GM19455 (cell line): ENCODE results near the gene SMR3A.

ENCODE experiments used
- ATAC-seq: cut with Tn5 transposase; IDR thresholded peaks from one replicate; pipeline ENCODE4 v1.9.1; 2021; ENCODE audit not compliant: unreplicated experiment

Gene SMR3A

DNA sequence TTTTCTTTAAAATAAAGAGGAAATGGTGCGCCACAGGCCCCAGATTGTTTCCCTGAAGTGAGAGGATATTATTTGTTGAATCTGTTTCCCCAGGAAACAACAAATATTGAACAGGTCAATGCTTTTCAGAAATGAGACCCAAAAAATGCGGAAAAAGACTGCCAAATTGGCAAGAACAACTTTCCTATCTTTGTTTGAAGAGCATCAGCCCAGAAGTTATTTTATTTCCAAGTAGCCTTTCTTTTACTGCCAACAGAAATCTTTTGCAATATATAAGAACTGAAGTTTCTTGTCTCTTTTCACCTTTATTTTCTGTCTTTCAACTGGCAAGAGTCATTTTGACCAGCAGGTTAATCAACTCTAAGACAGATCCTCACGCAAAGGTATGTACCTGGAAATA lies at the start of gene SMR3A:
Gene SMR3A (plus strand): TSS at position 301 of the 400 bp plus-strand sequence. CDS start 1,356 bp downstream, outside the sequence.
- no peak for ATAC-seq

DNA sequence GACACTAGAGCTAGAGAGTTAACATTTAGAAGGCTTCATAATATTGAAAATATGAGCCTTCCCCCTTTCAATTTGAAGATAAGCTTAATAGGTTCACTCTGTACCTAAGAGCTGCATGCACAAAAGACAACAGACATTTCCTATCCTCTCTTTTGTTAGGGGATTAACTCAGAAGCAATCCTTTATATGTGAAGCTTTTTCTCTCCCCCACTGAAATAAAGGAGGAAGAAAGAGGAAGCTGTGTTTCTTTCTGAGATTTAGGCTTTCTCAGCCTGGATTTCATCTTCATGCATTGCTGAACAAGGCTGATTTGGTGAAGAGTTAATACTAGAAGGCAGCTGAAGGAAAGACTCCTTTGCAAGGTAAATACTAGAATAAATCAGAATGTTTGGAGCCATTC lies 46.8 kb upstream of the SMR3A start:
- no peak for ATAC-seq

DNA sequence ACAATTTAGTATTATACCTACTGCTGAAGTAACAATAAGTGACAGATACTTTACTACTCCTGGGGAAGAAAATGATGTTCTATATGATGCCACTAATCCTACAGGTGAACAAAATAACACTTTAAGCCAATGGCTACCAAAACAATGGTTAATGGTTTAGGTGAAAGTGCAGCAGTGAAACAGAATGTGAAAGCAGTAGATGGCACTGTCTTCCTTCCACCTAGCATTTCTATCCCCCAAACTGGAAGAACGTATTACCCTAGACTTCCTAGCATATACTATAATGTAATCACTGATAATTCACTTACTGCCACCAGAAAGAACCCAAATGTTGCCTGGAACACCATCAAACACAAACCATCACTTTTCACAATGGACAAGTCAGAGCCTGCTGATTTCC lies 44.6 kb upstream of the SMR3A start:
- ATAC-seq, result no peak

DNA sequence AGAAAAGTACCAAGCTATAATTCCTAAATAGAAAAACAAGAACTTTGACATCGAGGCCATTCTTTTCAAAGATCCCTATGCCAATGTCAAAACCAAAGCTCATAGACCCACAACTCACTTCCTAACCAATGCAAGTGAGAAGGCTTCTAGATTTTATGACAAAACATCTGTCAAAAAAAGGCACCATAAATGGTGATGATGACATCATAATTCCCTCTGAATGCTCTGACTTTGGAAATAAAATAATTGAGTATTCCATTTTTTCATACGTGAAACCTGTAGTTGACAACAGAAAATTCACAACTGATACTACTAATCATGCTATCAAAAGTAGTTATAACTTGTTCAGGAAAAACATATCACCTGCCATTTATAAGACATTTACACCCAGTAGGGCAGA lies 34.5 kb upstream of the SMR3A start:
- no peak for ATAC-seq

DNA sequence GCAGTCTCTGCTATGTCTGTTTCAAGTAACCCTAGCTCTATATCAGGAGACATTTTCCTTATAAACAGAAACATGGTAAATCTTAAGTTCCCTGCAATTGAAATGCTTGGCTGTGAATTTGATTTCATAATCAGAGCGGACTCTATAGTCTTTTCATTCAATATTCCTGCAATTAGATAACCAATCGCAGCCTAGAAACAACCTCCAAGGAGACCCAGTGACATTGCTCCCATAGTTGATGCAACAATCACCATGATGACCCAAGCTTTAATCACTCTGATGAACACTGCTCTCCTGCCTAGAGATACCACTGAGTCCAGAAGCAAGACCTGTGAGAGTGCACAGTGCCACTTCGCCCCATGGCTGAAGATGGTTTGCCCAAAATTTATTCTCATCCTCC lies 25.9 kb upstream of the SMR3A start, which contains the start of gene CABS1:
Gene CABS1 (plus strand): TSS at position 301 of the 400 bp plus-strand sequence. CDS start 59 bp downstream, at position 360.
- ATAC-seq, result no peak

DNA sequence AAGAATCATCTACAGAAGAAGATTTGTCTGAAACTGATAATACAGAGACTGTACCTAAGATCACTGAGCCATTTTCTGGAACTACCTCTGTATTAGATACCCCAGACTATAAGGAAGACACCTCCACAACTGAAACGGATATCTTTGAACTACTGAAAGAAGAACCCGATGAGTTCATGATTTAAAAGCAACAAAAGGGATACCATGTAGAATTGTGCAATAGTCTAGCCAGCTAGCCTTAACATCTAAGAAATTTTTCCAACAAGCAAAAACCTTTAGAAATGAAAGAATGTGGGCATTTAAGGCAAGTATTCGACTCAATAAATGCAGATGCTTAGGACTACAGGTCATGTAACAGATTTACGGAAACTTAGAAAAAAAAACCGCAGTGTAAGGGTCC lies 24.5 kb upstream of the SMR3A start:
- ATAC-seq, result no peak

DNA sequence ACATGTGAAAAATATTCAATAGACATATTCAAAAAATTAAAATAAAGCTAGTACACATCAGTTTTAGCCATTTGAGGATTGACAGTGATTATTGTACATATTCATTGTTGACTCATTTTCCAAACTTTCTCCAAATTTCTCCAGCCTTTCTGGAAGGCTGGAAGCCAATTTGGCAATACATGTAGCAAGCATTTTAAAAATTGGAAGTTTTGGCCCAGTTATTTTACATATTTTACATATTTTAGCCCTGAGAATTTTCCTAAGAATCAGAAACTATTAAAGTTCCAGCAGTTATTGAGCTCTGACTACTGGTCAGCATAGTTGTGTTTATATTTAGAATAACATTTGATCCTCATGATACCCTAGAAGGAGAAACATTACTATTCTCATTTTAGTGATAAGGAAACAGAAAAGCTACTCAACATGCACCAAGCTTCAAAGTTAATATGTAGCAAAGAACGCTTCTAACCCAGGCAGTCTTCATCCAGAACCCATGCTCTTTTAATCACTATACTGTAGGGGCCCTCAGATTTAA lies 22.6 kb upstream of the SMR3A start:
- no peak for ATAC-seq

DNA sequence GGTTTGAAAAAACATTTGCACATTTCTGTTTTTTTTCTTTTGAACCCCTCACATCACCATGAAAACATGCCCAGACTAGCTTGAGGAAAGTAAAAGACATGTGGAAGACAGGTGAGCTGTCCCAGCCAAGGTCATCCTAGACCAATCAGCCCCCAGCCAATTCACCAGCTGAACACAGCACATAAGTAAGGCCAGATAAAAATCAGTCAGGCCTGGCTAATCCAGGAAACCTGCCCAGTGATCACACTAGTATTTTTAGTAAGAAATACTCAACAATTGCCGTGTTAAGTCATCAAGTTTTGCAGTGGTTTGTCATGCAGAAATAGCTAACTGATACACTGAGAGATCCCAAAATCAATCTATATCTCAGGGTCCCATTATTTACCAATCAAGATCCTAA lies 4.4 kb upstream of the SMR3A start:
- no peak for ATAC-seq

DNA sequence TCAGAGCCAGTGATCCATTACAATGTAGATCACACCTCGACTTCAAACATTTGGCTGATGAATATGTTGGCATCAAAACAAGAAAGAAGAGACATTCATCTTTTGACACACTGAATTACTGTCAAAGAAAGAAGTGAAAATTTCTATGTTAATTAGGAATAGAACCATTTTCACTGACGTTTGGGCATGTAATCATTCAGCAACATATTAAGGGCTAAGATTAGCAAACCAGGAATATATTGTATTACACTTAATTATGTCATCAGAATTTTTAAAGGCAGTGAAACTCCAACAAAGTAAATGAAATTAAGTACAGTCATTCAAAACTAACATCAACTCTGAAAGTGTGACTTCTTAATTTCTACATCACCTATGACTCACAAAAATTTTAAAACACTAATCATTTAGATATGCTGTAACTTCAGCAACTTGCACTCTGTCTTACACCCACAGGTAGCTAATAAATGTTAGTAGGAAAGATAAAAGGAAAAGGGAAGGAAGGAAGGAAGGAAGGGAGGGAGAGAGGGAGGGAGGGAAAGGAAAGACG lies 1.4 kb upstream of the SMR3A start:
- no peak for ATAC-seq

DNA sequence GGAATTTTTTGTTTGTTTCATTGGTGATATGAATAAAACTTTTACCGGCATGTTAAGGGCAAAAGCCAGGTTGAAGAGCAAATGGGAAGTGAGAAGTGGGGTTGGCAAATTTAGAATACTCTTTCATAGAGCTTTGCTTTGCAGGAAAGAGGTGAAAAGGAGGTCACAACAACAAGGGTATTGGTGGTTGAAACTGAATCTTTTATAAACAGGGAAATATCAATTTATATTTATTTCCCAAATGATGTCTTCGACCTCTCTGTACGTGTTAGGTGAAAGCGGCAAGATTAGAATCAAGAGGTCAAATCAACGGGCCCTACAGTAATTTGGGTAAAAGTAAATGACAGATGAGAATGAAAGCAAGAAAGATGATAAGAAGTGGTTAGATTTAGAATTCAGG lies 3.4 kb downstream of the SMR3A start:
- no peak for ATAC-seq

DNA sequence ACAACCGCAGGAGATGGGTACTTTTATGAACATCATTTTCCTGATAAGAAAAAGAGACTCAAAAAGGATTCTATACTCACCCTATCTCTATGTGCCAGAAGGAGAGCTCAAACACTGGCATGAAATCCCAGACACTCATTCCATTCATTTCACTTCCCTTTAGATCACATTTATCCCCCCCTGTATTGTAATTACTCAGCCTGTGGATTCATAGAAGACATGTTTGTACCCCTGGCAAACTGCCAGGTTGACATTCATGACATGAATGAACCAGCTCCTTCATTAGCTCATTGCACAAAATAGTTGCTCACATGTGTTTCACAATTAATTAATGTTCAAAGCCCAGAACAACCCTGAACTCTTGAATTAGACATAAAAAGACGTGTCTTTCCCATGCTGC lies 4.9 kb downstream of the SMR3A start:
- ATAC-seq, result no peak

DNA sequence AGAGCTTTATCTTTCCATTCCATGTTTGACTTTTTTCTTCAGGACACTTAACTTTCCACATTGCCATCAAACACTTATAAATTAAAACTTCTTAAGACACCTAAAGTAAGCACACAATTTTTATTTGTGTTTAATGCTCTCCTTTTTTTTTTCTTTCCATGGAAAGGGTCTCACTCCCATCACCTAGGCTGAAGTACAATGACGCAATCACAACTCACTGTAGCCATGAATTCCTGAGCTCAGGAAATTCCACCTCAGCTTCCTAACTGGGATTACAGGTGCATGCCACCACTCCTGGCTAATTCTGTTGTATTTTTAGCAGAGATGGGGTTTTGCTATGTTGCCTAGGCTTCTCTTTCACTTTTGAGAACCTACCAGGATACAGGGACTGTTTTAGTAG lies 7.3 kb downstream of the SMR3A start:
- ATAC-seq, result no peak

DNA sequence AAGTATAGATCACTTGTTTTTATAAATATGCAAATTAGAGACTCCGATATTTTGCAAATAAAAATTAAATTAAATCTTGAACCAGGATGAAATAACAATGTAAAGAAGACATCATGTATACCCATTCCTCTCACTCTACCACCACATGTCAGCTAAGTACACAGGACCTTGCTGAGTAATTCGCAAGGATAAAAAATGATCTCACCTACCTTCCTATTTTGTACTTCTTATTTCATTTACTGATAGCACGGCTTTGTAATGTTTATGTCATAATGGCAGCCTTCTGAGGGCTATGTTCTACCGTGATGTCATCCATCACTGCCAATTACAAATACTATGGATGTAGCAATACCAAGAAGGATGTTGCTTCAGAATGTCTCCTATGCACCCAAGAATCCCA lies 11.4 kb downstream of the SMR3A start:
- ATAC-seq, result no peak

DNA sequence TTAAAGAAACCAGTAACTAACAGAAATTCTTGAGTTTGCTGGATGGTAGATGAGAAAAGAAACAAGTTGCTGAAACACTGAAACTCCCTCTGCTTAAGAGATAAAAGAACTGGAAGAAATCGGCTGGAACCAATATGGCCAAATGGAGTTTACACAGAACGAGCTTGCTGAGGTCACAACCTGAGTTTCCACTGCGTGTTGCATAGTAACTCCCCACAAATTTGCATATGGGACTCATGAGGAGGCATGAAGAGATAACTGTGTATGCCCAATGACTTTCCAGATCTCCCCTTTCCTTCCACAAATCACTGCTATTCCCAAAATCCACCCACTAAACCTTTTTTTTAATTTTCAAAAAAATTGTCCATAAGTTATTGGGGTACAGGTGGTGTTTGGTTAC lies 12.2 kb downstream of the SMR3A start:
- no peak for ATAC-seq

DNA sequence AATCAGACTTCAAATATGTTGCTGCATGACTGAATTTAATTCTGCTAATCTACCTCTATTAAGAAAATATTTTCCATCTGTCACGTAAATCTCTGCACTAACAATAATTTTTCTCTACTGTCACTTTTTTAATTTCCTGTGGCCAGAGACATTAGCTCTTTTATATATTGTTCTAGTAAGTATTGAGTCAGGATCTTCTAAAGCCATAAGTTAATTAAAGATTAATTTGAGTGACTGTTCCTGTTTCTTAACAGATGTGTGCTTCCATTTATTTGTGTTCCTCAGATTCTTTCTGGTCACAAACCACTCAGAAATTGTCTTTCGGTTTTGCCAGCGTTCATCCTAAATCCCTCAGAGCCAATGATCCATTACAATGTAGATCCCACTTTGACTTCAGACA lies 20.0 kb downstream of the SMR3A start:
- no peak for ATAC-seq

DNA sequence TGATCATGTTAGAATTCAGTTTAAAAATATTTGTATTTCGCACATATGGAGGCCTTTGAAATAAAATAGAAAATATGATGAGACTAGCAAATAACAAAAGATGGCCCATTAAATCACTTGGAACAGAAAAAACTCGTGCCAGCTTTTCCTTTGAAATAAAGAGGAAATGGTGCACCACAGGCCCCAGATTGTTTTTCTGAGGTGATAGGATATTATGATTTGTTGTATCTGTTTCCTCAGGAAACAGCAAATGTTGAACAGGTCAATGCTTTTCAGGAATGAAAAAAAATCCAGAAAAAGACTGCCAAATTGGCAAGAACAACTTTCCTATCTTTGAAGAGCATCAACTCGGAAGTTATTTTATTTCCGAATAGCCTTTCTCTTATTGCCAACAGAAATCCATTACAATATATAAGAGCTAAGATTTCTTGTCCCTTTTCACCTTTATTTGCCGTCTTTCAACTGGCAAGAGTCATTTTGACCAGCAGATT lies 22.2 kb downstream of the SMR3A start, which contains the start of gene SMR3B:
Gene SMR3B (plus strand): TSS at position 441 of the 491 bp plus-strand sequence. CDS start 1,380 bp downstream, outside the sequence.
- no peak for ATAC-seq

DNA sequence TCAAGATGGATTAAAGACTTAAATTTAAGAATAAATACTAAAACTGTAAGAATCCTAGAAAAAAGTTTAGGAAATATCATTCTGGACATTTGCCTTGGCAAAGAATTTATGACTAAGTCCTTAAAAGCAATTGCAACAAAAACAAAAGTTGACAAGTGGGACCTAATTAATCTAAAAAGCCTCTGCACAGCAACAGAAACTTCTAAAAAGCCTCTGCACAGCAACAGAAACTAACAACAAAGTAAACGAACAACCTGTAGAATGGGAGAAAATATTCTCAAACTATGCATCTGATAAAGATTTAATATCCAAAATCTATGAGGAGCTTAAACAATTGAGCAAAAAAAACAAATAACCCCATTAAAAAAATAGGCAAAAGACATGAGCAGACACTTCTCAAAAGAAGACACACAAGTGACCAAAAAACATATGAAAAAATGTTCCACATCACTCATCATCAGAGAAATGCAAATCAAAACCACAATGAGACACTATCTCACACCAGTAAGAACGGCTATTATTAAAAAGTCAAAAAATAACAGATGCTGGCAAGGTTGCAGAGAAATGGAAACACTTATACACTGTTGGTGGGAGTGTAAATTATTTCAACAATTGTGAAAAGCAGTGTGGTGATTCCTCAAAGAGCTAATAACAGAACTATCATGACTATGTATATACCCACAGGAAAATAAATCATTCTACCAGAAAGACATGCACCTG lies 31.7 kb downstream of the SMR3A start:
- peak; percentile 70 for ATAC-seq

DNA sequence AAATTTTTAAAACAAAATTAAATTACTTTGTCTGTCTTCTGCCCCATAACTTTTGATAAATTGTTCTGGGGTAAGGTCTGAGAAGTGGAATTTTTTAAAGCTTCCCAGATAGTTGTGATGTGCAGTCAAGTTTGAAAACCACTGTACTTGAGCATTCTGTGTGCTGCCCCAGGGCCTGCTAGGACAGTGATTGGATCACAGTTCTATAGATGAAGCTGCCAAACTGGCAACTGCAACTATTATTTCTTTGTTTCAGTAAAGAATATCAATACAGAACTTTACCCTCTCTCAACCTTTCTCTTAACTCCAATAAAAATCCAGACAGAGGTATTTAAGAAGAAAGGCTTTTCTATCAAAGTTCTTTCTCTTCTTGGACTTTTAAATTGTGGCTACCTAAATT lies 37.0 kb downstream of the SMR3A start, which contains the start of gene OPRPN:
Gene OPRPN (plus strand): TSS at position 361 of the 400 bp plus-strand sequence. CDS start 1,346 bp downstream, outside the sequence.
- no peak for ATAC-seq

DNA sequence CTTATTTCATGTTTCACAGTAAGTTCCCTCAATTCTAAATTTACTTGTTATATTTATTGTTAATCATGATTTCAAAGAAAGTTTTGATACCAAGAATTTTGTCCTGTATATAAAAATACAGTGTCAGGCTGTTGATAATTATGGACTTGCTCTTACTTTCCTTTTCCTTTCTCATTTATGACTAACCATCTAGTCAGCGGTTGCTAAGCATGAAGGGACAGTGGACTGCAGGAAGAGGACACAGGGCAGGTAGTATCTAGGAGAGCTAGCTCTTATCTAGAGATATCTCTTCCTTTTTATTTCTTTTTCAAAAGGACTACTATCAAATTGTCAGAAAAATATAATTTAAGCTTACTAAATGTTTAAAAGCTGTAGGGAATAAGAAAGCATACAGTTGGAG lies 38.8 kb downstream of the SMR3A start:
- ATAC-seq, result no peak

DNA sequence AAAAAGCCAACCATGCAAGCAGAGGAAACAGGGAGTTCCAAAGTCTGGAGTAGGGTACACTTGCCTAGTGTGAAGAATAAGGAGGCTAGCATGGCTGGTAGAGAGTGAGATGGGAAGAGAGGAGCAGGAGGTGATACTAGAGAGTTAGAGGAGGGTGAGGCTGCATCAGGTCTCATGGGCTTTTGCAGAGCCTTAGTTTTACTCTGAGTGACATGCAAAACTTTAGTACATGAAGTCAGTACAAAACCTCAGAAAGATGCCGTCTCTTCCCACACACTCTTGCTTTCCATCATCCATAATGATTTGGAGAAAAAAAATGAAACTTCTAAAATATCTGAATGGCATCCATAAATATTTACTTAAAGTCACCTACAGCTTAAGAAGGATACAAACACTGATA lies 42.2 kb downstream of the SMR3A start:
- ATAC-seq, result no peak

DNA sequence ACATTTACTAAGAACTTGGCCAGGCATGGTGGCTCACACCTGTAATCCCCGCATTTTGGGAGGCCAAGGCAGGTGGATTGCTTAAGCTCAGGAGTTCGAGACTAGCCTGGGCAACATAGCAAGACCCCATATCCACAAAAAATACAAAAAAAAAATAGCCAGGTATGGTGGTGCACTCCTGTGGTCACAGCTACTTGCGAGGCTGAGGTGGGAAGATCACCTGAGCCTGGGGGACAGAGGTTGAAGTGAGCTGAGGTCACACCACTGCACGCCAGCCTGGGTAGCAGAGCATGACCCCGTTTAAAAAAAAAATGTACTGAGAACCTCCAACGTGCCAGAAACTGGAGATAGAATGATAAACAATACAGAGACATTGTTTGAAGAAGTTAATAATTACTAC lies 45.2 kb downstream of the SMR3A start:
- no peak for ATAC-seq
